Tibial nerve (tissue), 4 donors: ENCODE data around the gene SP140.

Experiments
- EP300 ChIP-seq, 2 donors: sonication (generic); formaldehyde crosslinking; IDR thresholded peaks; one replicate each; pipeline ENCODE4 v1.6.1; 2017; ENCODE audit warnings: antibody characterized with exemption in 2 of 2, mild to moderate bottlenecking in 1 of 2
- POLR2A ChIP-seq, 2 donors: fragments of 450-650 bp; IDR thresholded peaks; one replicate each; pipeline ENCODE4 v1.6.1; 2017; ENCODE audit warnings: antibody characterized with exemption in 2 of 2, mild to moderate bottlenecking in 2 of 2, moderate library complexity in 2 of 2
- TF ChIP-seq, protein P1 (sequence below), 5 experiments: fragments of 200-600 bp in 3 of 5; fragments of 450-650 bp in 2 of 5; sonication (generic) in 3 of 5; IDR thresholded peaks; one replicate each; pipeline ENCODE4 v1.5.1; 2016 to 2019; ENCODE audit warnings: antibody characterized with exemption in 5 of 5, mild to moderate bottlenecking in 3 of 5, moderate library complexity in 2 of 5

DNA sequence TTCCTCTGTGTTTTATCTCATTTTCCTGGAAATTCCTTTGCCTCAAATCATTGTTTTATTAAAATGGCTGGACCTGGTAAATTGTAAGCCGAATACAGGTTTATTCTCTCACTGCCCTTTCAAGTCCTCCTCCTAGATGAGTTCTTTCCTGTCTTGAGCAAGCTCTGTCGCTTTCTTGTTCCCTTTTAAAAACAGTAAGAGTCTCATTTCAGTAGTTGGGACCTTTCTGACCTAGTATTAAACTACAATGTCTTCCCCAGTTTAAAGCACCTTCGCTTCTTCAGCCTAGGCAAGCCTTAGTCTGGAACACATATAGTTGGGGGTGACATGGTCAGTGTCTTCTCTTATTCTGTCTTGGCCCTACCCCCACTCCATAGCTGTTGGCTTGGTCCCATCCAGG is 60.5 kb downstream of the SP140 start:
- TF ChIP-seq, protein P1, sequence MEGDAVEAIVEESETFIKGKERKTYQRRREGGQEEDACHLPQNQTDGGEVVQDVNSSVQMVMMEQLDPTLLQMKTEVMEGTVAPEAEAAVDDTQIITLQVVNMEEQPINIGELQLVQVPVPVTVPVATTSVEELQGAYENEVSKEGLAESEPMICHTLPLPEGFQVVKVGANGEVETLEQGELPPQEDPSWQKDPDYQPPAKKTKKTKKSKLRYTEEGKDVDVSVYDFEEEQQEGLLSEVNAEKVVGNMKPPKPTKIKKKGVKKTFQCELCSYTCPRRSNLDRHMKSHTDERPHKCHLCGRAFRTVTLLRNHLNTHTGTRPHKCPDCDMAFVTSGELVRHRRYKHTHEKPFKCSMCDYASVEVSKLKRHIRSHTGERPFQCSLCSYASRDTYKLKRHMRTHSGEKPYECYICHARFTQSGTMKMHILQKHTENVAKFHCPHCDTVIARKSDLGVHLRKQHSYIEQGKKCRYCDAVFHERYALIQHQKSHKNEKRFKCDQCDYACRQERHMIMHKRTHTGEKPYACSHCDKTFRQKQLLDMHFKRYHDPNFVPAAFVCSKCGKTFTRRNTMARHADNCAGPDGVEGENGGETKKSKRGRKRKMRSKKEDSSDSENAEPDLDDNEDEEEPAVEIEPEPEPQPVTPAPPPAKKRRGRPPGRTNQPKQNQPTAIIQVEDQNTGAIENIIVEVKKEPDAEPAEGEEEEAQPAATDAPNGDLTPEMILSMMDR (IDR thresholded peaks at IDR 0.05), result no peak
- TF ChIP-seq POLR2A (IDR thresholded peaks at IDR 0.05) (no peak), EP300 (IDR thresholded peaks at IDR 0.05) (no peak)
